Epithelial cell of esophagus (primary cell): Measurements from ENCODE around the gene ANKRD34C.

Experiments
- DNase-seq: peaks from one replicate; pipeline ENCODE4 v3.0.0; 2010; ENCODE audit warnings: low read depth
- H3K4me3 ChIP-seq: 2 replicates; pipeline ENCODE4 v1.5.1; 2011; ENCODE audit warnings: mild to moderate bottlenecking, low read length, control low read depth
- TF ChIP-seq, protein P1 (sequence below): IDR thresholded peaks from 2 replicates; pipeline ENCODE4 v1.5.1; 2011; ENCODE audit warnings: low read depth, mild to moderate bottlenecking, low read length, control low read depth, inconsistent platforms; ENCODE audit not compliant: insufficient read depth; ENCODE audit errors: missing control alignments

ANKRD34C gene

GRCh38 chr15:79261836-79262235 is 20.7 kb upstream of the ANKRD34C start:
- DNase-seq: no peak

GRCh38 chr15:79265167-79265566 is 17.4 kb upstream of the ANKRD34C start:
- TF ChIP-seq, protein P1, sequence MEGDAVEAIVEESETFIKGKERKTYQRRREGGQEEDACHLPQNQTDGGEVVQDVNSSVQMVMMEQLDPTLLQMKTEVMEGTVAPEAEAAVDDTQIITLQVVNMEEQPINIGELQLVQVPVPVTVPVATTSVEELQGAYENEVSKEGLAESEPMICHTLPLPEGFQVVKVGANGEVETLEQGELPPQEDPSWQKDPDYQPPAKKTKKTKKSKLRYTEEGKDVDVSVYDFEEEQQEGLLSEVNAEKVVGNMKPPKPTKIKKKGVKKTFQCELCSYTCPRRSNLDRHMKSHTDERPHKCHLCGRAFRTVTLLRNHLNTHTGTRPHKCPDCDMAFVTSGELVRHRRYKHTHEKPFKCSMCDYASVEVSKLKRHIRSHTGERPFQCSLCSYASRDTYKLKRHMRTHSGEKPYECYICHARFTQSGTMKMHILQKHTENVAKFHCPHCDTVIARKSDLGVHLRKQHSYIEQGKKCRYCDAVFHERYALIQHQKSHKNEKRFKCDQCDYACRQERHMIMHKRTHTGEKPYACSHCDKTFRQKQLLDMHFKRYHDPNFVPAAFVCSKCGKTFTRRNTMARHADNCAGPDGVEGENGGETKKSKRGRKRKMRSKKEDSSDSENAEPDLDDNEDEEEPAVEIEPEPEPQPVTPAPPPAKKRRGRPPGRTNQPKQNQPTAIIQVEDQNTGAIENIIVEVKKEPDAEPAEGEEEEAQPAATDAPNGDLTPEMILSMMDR: no peak
- DNase-seq: peak; percentile 50

More at GRCh38 chr15:79261836-79262235, 20.7 kb upstream of the ANKRD34C start:
- TF ChIP-seq, protein P1: no peak
- no peak overlapping the region for H3K4me3 ChIP-seq

DNA sequence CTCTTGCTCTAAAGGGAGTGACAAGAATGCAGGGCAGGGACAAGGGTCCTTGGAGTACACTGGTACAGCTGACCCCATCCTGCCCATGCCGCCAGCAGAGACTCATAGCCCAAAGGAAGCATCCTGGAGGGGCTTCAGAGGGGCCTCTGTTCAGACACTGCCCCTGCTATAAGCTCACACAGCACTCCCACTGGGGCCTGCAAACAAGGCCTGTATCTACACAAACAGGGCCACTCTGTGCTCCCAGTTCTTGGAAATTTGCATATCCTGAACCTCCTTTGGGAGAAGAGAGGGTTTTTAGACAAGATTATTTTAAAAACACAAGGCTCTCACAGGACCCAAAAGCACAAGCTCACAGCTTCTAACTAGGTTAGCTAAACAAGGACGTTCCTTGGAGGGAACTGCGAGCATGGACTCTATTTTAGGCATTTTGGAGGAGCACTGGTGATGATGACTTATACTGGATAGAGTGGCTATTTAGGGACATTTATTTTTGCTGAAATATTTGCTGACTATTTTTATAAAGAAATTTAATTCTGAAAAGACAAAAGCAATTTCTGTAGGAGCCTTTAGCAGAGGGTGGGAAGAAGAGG is 16.4 kb upstream of the ANKRD34C start:
- TF ChIP-seq, protein P1: no peak
- no peak for DNase-seq
- H3K4me3 ChIP-seq: no peak overlapping the region

More at GRCh38 chr15:79265167-79265566, 17.4 kb upstream of the ANKRD34C start:
- H3K4me3 ChIP-seq: no peak overlapping the region

GRCh38 chr15:79283252-79284048 is 928 bp downstream of the ANKRD34C start:
- DNase-seq: peak; percentile 42
- TF ChIP-seq, protein P1: no peak
- H3K4me3 ChIP-seq: no peak overlapping the region

DNA sequence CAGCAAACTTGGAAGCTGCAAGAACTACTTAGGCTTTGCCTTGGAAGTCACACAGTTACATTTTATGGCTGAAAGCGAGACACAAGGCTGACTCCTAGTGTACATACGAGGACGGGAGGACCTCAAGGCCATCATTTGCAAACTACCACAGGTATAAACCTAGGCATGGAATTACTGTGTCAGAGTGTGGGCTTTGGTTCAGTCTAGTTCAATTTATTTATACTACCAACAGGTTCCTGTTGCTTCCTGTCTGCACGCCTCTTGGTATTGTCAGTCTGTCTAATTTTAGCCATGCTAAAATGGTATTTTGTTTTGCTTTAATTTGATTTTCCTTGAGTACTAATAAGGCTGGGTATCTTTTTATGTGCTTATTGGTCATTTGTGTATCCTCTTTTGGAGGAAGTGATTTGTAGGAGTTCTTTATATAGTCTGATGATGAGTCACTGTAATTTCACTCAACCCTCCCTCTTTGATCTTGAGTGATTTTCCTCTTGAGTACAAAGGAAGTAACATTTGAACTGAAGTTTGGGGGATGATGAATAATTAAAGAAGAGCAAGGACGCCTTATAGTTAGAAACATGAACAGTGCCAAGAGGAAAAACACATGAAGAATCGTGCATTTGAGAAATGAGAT is 8.2 kb downstream of the ANKRD34C start:
- DNase-seq: no peak
- TF ChIP-seq, protein P1: no peak
- H3K4me3 ChIP-seq: no peak overlapping the region

- TF ChIP-seq, protein P1: no peak
- no peak overlapping the region for H3K4me3 ChIP-seq
- DNase-seq: no peak
Observed at GRCh38 chr15:79292011-79292410, 9.5 kb downstream of the ANKRD34C start.
